Right lobe of liver (tissue), 6 donors: ENCODE results near the gene ITGB1. TPM values are rescaled to one million over a fixed set of nuclear protein-coding genes. Genes with fewer than 3 reads are reported as not detected.

Source experiments
- ATAC-seq, 4 donors: fragments of 200-7000 bp; cut with Tn5 transposase; one replicate each; pipeline ENCODE4 v1.9.1; 2020; ENCODE audit warnings: mild to moderate bottlenecking in 4 of 4, moderate library complexity in 4 of 4
- DNase-seq, 3 donors: peaks; one replicate each; pipeline ENCODE4 v3.0.0-alpha.2; 2020
- H3K27ac ChIP-seq, 3 donors: fragments of 200-600 bp; one replicate each; pipeline ENCODE4 v1.8.0; 2022
- H3K27me3 ChIP-seq, 2 donors: fragments of 200-600 bp; one replicate each; pipeline ENCODE4 v1.8.0; 2022
- H3K36me3 ChIP-seq, 4 donors: fragments of 200-600 bp; sonication (generic) in 1 of 4; one replicate each; pipeline versions ENCODE4 v1.5.1 to v1.8.0; 2017 to 2022; ENCODE audit warnings: control low read depth in 1 of 4
- H3K4me1 ChIP-seq, 4 donors: fragments of 200-600 bp; sonication (generic) in 1 of 4; one replicate each; pipeline versions ENCODE4 v1.5.1 to v1.8.0; 2017 to 2022; ENCODE audit warnings: control low read depth in 1 of 4
- H3K4me3 ChIP-seq, 3 donors: fragments of 200-600 bp; one replicate each; pipeline ENCODE4 v1.8.0; 2022
- H3K9me3 ChIP-seq, 4 donors: fragments of 200-600 bp; sonication (generic) in 1 of 4; one replicate each; pipeline versions ENCODE4 v1.5.1 to v1.8.0; 2017 to 2022; ENCODE audit warnings: control low read depth in 1 of 4
- CTCF ChIP-seq, 4 donors: fragments of 200-600 bp in 3 of 4; fragments of 450-650 bp in 1 of 4; IDR thresholded peaks; one replicate each; pipeline versions ENCODE4 v1.5.1 to v1.8.0; 2016 to 2022; ENCODE audit warnings: antibody characterized with exemption in 4 of 4, mild to moderate bottlenecking in 2 of 4
- POLR2A ChIP-seq: fragments of 450-650 bp; IDR thresholded peaks from one replicate; pipeline ENCODE4 v1.6.1; 2017; ENCODE audit warnings: antibody characterized with exemption, mild to moderate bottlenecking
- WGBS: methylation state at CpG from one replicate; pipeline ENCODE4 v1.1.6; 2018; ENCODE audit warnings: low coverage, low lambda C conversion rate; ENCODE audit not compliant: insufficient coverage; ENCODE audit errors: missing lambda C conversion rate; 5-methylcytosine and 5-hydroxymethylcytosine counted together
- intact Hi-C, 2 donors: fragments of 100-400 bp; cut with DNase I; formaldehyde crosslinking; loops; one replicate each; pipeline versions ENCODE4 v1.11.2 to v1.14.1; 2022
- total RNA-seq, 6 experiments: library from RNA; depleted of rRNA in 2 of 6; stranded (reverse); fragments of >200 nt in 2 of 6; fragmentation: NEBNext Ultra II Directional in 3 of 6; extraction: Animal tissue kit (Norgen Biotek cat#: 25700) in 3 of 6; gene quantifications; one replicate each; pipeline versions ENCODE4 v1.1.0 to v1.2.4, GENCODE V29; 2016 to 2023
- donor health status: DM: no; HTN: yes; CAD: no.
- donor health status: DM: no; HTN: no; CAD: no.
- donor health status: DM: no; HTN: no; CAD: no.
- donor health status: DM: no; HTN: yes; CAD: no.
- donor health status: DM: no; HTN: yes; CAD: no.

The ITGB1 gene
- total RNA-seq, 6 experiments from 2014 or later, result 120 to 301 (median 239) TPM

- 17% methylated on average over 5 of the region's 5 CpGs for WGBS
- intact Hi-C loops, result no loop called here
- DNase-seq, result no peak
- Histone ChIP-seq H3K36me3 (peaks cover 0 to 16% (median 7%) of the 10 kb centered on the region in 4 donors), H3K27me3 (no peaks in the 10 kb centered on the region), H3K27ac (peak overlapping the region in 2 of 3 donors; percentile 14 to 41), H3K4me1 (peaks cover 0 to 22% (median 15%) of the 10 kb centered on the region in 4 donors), H3K4me3 (no peak overlapping the region), H3K9me3 (no peaks in the 10 kb centered on the region)
- TF ChIP-seq CTCF (IDR thresholded peaks at IDR 0.05) (no peak), POLR2A (no peak)
- peak; percentile 57 to 73 (median 61) for ATAC-seq
Observed at GRCh38 chr10:32937911-32938424, 20.1 kb downstream of the ITGB1 start.

GRCh38 chr10:32932225-32932729 lies 25.8 kb downstream of the ITGB1 start:
- Histone ChIP-seq H3K36me3 (peaks cover 0 to 27% (median 14%) of the 10 kb centered on the region in 4 donors), H3K4me1 (peaks cover 0 to 12% (median 2%) of the 10 kb centered on the region in 4 donors), H3K27me3 (no peaks in the 10 kb centered on the region), H3K27ac (no peak overlapping the region), H3K4me3 (no peak overlapping the region), H3K9me3 (no peaks in the 10 kb centered on the region)
- TF ChIP-seq CTCF (IDR thresholded peaks at IDR 0.05) (no peak), POLR2A (no peak)
- no peak for DNase-seq
- ATAC-seq, result no peak
- intact Hi-C loops, result no loop called here

DNA sequence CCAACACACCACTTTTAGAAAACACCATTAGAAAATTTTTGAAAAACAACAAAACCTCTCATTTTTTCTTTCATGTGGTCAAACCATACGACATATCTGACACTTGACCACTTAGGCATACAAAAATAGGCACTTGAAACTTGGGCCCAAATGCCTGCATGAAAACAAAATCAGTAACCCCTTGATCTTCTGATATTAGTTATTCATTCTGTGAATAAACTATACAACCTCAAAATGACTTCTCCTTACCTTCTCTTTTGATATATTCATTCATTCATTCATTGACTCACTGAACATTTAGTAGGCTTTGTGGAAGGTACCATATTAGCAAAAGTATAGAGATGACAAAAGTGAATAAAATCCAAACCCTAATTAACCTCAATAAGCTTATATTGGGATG lies 26.4 kb downstream of the ITGB1 start:
- intact Hi-C loops, result no loop called here
- H3K4me3 ChIP-seq, result no peak overlapping the region
- H3K27me3 ChIP-seq, result no peaks in the 10 kb centered on the region
- no peak for ATAC-seq
- H3K4me1 ChIP-seq, result peaks cover 0 to 12% (median 2%) of the 10 kb centered on the region in 4 donors
- peaks cover 0 to 34% (median 20%) of the 10 kb centered on the region in 4 donors for H3K36me3 ChIP-seq
- H3K9me3 ChIP-seq, result no peaks in the 10 kb centered on the region
- 75% methylated on average over 1 of the region's 1 CpG for WGBS
- no peak for TF ChIP-seq POLR2A
- no peak for TF ChIP-seq CTCF (IDR thresholded peaks at IDR 0.05)
- no peak overlapping the region for H3K27ac ChIP-seq
- DNase-seq, result no peak

DNA sequence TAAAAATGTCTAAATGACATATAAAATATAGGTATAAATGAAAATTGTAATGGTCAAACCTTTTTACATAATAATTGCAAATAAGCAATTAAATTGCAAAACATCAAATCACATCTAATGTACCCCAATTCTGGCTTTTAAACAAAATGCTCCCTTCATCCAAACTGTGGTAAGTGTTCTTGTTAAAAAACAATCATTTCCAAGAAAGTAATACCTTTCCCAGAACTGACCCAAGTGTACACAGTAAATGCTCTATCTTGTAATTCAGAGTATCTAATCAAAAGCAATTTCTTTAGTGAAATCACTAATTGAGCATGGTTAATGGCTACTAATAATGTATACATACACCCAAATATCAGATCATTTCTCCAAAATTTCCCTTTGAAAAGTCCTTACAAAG lies 28.0 kb downstream of the ITGB1 start:
- Histone ChIP-seq H3K4me1 (peaks cover 0 to 12% (median 2%) of the 10 kb centered on the region in 4 donors), H3K36me3 (peaks cover 0 to 49% (median 30%) of the 10 kb centered on the region in 4 donors), H3K27me3 (no peaks in the 10 kb centered on the region), H3K27ac (no peak overlapping the region), H3K4me3 (no peak overlapping the region), H3K9me3 (no peaks in the 10 kb centered on the region)
- ATAC-seq (no peak), DNase-seq (no peak)
- no peak for TF ChIP-seq CTCF (IDR thresholded peaks at IDR 0.05)
- TF ChIP-seq POLR2A, result no peak
- intact Hi-C loops, result no loop called here
